WTC11 (cell line): ENCODE data around the gene GPR37.

Experiments used
- AFF4 ChIP-seq: sonication (generic); formaldehyde crosslinking; IDR thresholded peaks from 2 replicates; pipeline ENCODE4 v1.8.1; 2023; ENCODE audit warnings: mild to moderate bottlenecking, missing genetic modification reagents, borderline replicate concordance
- CBFB ChIP-seq: sonication (generic); formaldehyde crosslinking; IDR thresholded peaks from 2 replicates; pipeline ENCODE4 v1.8.1; 2022; ENCODE audit warnings: mild to moderate bottlenecking, low read depth, missing genetic modification reagents
- CREB1 ChIP-seq: sonication (generic); formaldehyde crosslinking; IDR thresholded peaks from 2 replicates; pipeline ENCODE4 v1.8.0; 2023; ENCODE audit warnings: mild to moderate bottlenecking, missing genetic modification reagents
- NR2C2 ChIP-seq: sonication (generic); formaldehyde crosslinking; IDR thresholded peaks from 2 replicates; pipeline ENCODE4 v1.8.0; 2022; ENCODE audit warnings: mild to moderate bottlenecking, missing genetic modification reagents
- NR3C1 ChIP-seq: sonication (generic); formaldehyde crosslinking; conservative IDR thresholded peaks from 2 replicates; pipeline ENCODE4 v1.8.1; 2023; ENCODE audit warnings: low read depth, mild to moderate bottlenecking, missing genetic modification reagents
- TP53 ChIP-seq: sonication (generic); formaldehyde crosslinking; IDR thresholded peaks from 2 replicates; pipeline ENCODE4 v1.8.1; 2023; ENCODE audit warnings: mild to moderate bottlenecking, missing genetic modification reagents
- USF2 ChIP-seq: sonication (generic); formaldehyde crosslinking; IDR thresholded peaks from 2 replicates; pipeline ENCODE4 v1.8.1; 2023; ENCODE audit warnings: mild to moderate bottlenecking, missing genetic modification reagents, moderate library complexity
- ZMAT4 ChIP-seq: fragments of 250-450 bp; sonication (Bioruptor Pico); IDR thresholded peaks from 2 replicates; pipeline ENCODE4 v1.9.0; 2021; ENCODE audit warnings: mild to moderate bottlenecking
- TF ChIP-seq, protein P1 (sequence below): fragments of 200-600 bp; IDR thresholded peaks from 2 replicates; pipeline ENCODE4 v1.8.0; 2022; ENCODE audit warnings: antibody characterized with exemption
- TF ChIP-seq, protein P2 (sequence below): sonication (generic); formaldehyde crosslinking; IDR thresholded peaks from 2 replicates; pipeline ENCODE4 v1.8.0; 2022; ENCODE audit warnings: mild to moderate bottlenecking, missing genetic modification reagents
- TF ChIP-seq, protein P3 (sequence below): sonication (generic); formaldehyde crosslinking; IDR thresholded peaks from 2 replicates; pipeline ENCODE4 v1.8.1; 2022; ENCODE audit warnings: missing genetic modification reagents, borderline replicate concordance

DNA sequence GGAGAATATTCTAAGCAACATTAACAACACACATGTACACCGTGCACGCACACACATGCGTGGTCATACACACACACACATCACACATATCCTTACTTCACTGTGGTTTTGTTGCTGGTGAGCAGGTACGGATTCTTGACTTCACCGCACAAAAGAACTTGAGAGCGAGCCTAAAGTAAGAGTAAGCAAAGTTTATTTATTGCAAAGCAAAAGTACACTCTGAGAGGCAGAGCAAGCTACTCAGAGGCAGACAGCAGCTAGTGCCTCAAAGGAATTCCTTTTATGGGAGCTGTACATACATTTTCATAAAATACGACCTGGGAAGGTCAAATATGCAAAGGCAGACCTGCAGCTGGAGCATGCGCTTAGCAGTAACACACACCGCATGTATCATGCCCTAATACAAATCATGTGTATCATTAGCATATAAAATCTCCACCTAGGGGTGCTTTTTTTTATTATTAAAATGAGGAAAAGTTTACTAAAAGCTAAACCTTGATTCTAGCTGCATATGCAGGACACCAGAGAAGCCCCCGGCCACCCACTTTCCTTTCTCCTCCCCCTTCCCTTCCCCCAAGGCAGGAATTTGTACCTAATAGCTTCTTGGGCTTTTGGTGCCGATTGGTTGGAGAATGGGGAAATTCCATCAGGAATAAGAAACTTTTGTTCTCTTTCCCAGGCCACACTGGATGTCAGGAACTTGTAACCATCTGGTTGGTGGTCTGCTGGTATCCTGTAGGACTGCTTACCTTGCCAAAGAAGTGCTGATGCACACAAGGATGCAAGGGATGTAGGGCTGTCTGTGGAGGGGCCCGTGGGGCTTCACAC is 16.5 kb upstream of the GPR37 start:
- TF ChIP-seq NR3C1 (CRISPR knock-in tag): no peak
- no peak for TF ChIP-seq ZMAT4 (CRISPR knock-in tag)
- TF ChIP-seq, protein P1, sequence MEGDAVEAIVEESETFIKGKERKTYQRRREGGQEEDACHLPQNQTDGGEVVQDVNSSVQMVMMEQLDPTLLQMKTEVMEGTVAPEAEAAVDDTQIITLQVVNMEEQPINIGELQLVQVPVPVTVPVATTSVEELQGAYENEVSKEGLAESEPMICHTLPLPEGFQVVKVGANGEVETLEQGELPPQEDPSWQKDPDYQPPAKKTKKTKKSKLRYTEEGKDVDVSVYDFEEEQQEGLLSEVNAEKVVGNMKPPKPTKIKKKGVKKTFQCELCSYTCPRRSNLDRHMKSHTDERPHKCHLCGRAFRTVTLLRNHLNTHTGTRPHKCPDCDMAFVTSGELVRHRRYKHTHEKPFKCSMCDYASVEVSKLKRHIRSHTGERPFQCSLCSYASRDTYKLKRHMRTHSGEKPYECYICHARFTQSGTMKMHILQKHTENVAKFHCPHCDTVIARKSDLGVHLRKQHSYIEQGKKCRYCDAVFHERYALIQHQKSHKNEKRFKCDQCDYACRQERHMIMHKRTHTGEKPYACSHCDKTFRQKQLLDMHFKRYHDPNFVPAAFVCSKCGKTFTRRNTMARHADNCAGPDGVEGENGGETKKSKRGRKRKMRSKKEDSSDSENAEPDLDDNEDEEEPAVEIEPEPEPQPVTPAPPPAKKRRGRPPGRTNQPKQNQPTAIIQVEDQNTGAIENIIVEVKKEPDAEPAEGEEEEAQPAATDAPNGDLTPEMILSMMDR: no peak
- no peak for TF ChIP-seq NR2C2 (CRISPR knock-in tag)
- TF ChIP-seq, protein P2, sequence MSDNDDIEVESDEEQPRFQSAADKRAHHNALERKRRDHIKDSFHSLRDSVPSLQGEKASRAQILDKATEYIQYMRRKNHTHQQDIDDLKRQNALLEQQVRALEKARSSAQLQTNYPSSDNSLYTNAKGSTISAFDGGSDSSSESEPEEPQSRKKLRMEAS (CRISPR knock-in tag): no peak
- TF ChIP-seq CREB1 (CRISPR knock-in tag): no peak
- TF ChIP-seq, protein P3, sequence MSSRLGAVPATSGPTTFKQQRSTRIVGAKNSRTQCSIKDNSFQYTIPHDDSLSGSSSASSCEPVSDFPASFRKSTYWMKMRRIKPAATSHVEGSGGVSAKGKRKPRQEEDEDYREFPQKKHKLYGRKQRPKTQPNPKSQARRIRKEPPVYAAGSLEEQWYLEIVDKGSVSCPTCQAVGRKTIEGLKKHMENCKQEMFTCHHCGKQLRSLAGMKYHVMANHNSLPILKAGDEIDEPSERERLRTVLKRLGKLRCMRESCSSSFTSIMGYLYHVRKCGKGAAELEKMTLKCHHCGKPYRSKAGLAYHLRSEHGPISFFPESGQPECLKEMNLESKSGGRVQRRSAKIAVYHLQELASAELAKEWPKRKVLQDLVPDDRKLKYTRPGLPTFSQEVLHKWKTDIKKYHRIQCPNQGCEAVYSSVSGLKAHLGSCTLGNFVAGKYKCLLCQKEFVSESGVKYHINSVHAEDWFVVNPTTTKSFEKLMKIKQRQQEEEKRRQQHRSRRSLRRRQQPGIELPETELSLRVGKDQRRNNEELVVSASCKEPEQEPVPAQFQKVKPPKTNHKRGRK (CRISPR knock-in tag): no peak
- no peak for TF ChIP-seq CBFB (CRISPR knock-in tag)
- no peak for TF ChIP-seq USF2 (CRISPR knock-in tag)
- no peak for TF ChIP-seq AFF4 (CRISPR knock-in tag)
- TF ChIP-seq TP53 (CRISPR knock-in tag): no peak
